Measurements from ENCODE around the gene DICER1. TPM values are rescaled to one million over a fixed set of nuclear protein-coding genes. Genes with fewer than 3 reads are reported as not detected.

Gene DICER1
- total and polyA plus RNA-seq, 9 of the 15 experiments (the other 6 are each of a cell fraction or from before 2014, with no cell fraction given) = 2.5 to 23.2 (median 12.4) TPM

GRCh38 chr14:95069018-95069417 is 88.3 kb downstream of the DICER1 start:
- no TSS peak for BruUV-seq (replicated peaks)
- ChIA-PET POLR2A (no interaction called here), CTCF (ENCODE audit: low intra/inter-chr PET ratio) (no interaction called here)
- Histone ChIP-seq H3K4me1 (replicated peaks in 1 of 2; ENCODE audit: control insufficient read depth in 2 of 2, insufficient read depth in 2 of 2, low read length in 2 of 2) (no peaks in the 10 kb centered on the region), H3K9ac (ENCODE audit: insufficient read depth in 1 of 2, low read depth in 2 of 2, low read length in 2 of 2) (no peak overlapping the region), H3K36me3 (ENCODE audit: control insufficient read depth, insufficient read depth, low read length) (no peaks in the 10 kb centered on the region), H4K20me1 (replicated peaks; ENCODE audit: control insufficient read depth, insufficient read depth, low read length) (no peaks in the 10 kb centered on the region), H3K4me2 (ENCODE audit: insufficient read depth, low read length) (no peak overlapping the region), H2AFZ (ENCODE audit: low read depth, low read length) (no peak overlapping the region), H3K4me3 (no peak overlapping the region), H3K27me3 (ENCODE audit: control insufficient read depth in 2 of 2, insufficient read depth in 2 of 2, low read length in 2 of 2) (peaks cover 2 to 15% of the 10 kb centered on the region in 2 experiments; a peak in 3 of 5 replicates), H3K79me2 (ENCODE audit: control insufficient read depth, insufficient read depth, low read length) (no peaks in the 10 kb centered on the region), H3K9me1 (ENCODE audit: control insufficient read depth, insufficient read depth, low read length) (no peaks in the 10 kb centered on the region), H3K27ac (ENCODE audit: extremely low read depth, low read depth, low read length) (no peak overlapping the region), H3K9me3 (replicated peaks; ENCODE audit: control insufficient read depth, insufficient read depth, low read depth, low read length) (no peaks in the 10 kb centered on the region)
- in situ Hi-C loops (cut with MboI) = no loop called here
- intact Hi-C loops (cut with micrococcal nuclease) = no loop called here
- no peak for TF ChIP-seq ZNF696 (CRISPR knock-in tag; conservative IDR thresholded peaks at IDR 0.05)
- no peak for TF ChIP-seq NRF1 (conservative IDR thresholded peaks at IDR 0.05 in 1 of 2, IDR thresholded peaks at IDR 0.05 in 1 of 2)
- no peak for TF ChIP-seq PURB (CRISPR knock-in tag; IDR thresholded peaks at IDR 0.05; ENCODE audit: low read depth)
- TF ChIP-seq POLR3A (IDR thresholded peaks at IDR 0.05; ENCODE audit: borderline replicate concordance, extremely low read depth, insufficient read depth, insufficient read length) = no peak
- TF ChIP-seq MCM5 (IDR thresholded peaks at IDR 0.05; ENCODE audit: low read depth) = no peak
- no peak for TF ChIP-seq ZNF197 (CRISPR knock-in tag; IDR thresholded peaks at IDR 0.05; ENCODE audit: low read depth)
- TF ChIP-seq RBM22 (IDR thresholded peaks at IDR 0.05; ENCODE audit: low read depth, low read length, poor library complexity, severe bottlenecking) = no peak
- TF ChIP-seq NR3C1 (CRISPR knock-in tag; IDR thresholded peaks at IDR 0.05) = no peak
- no peak for TF ChIP-seq CEBPB (tag; IDR thresholded peaks at IDR 0.05)
- no peak for TF ChIP-seq ZNF764 (CRISPR knock-in tag; IDR thresholded peaks at IDR 0.05; ENCODE audit: low read depth)
- no peak for TF ChIP-seq CREB5 (CRISPR knock-in tag; IDR thresholded peaks at IDR 0.05)
- TF ChIP-seq MAFF (IDR thresholded peaks at IDR 0.05; ENCODE audit: low read length) = no peak
- no peak for TF ChIP-seq ZNF511 (CRISPR knock-in tag; IDR thresholded peaks at IDR 0.05)
- no peak for TF ChIP-seq FOSL1 (tag; conservative IDR thresholded peaks at IDR 0.05)
- no peak for TF ChIP-seq MITF (IDR thresholded peaks at IDR 0.05)
- TF ChIP-seq NR2C2 (CRISPR knock-in tag; IDR thresholded peaks at IDR 0.05) = no peak
- TF ChIP-seq NR2C2 (tag; IDR thresholded peaks at IDR 0.05) = no peak
- no peak for TF ChIP-seq TCF7L2 (IDR thresholded peaks at IDR 0.05; ENCODE audit: low read depth, low read length)
- ATAC-seq (no peak), FAIRE-seq (no peak), DNase-seq (ENCODE audit: extremely low read depth in 1 of 4, low spot score in 3 of 4) (no peak)
- WGBS (ENCODE audit: insufficient coverage, low coverage, missing lambda C conversion rate) = 0% methylated on average over 4 of the region's 7 CpGs

Data from K562 (cell line).